Left cardiac atrium (tissue), 2 donors: ENCODE data around the gene ADH6. TPM values are rescaled to one million over a fixed set of nuclear protein-coding genes. Genes with fewer than 3 reads are reported as not detected.

ENCODE experiments used
- total RNA-seq, 2 donors: library from RNA; stranded (reverse); fragmentation: NEBNext Ultra II Directional; extraction: Animal tissue kit (Norgen Biotek cat#: 25700); gene quantifications; one replicate each; pipeline ENCODE4 v1.2.1, GENCODE V29; 2021
- donor health status: DM: no; HTN: yes; CAD: no; lungs with severe emphysema.
- donor health status: DM: yes; HTN: yes; CAD: no.

Gene ADH6
- total RNA-seq, 2 donors from 2014 or later: not detected

Other genes starting within 250 kb of the ADH6 start
- 10 to 100 TPM; 38.0 to 50.0 TPM for gene METAP1, start 223.5 kb downstream of the ADH6 start, total RNA-seq
- 100 to 1,000 TPM; 119 to 136 TPM for gene ADH5, start 130.5 kb downstream of the ADH6 start, total RNA-seq
- 1 to 10 TPM in 1 of 2 donors, under 1 TPM in 1; 0.27 to 1.1 TPM for gene ADH4, start 74.9 kb downstream of the ADH6 start, total RNA-seq
- gene ADH1A, start 71.7 kb upstream of the ADH6 start, total RNA-seq: 1 to 10 TPM in 1 of 2 donors, under 1 TPM in 1; 0.44 to 2.2 TPM
- gene ADH1B, start 102.2 kb upstream of the ADH6 start, total RNA-seq: 100 to 1,000 TPM; 201 to 523 TPM
- gene ADH1C, start 133.5 kb upstream of the ADH6 start, total RNA-seq: 1 to 10 TPM; 6.7 to 9.9 TPM
- gene ADH7, start 216.1 kb upstream of the ADH6 start, total RNA-seq: not detected